Measurements from ENCODE around the gene SRC.
A peak's percentile ranks its signal among the peaks of the same experiment; 100 is the strongest.

The SRC gene

GRCh38 chr20:37305839-37306238 is 40.1 kb upstream of the SRC start:
- H3K9ac ChIP-seq (ENCODE audit: low read depth, low read length) = no peak overlapping the region
- no peak overlapping the region for H3K4me3 ChIP-seq (ENCODE audit: low read length)
- H3K4me1 ChIP-seq (ENCODE audit: control insufficient read depth, insufficient read depth, low read length) = no peaks in the 10 kb centered on the region
- H3K9me3 ChIP-seq (replicated peaks; ENCODE audit: low read length) = no peaks in the 10 kb centered on the region
- H3K4me2 ChIP-seq (ENCODE audit: low read length) = no peak overlapping the region
- H3K27me3 ChIP-seq (ENCODE audit: control insufficient read depth, insufficient read depth, low read length) = no peaks in the 10 kb centered on the region
- peaks cover 53% of the 10 kb centered on the region for H3K36me3 ChIP-seq (ENCODE audit: insufficient read depth, low read length)

DNA sequence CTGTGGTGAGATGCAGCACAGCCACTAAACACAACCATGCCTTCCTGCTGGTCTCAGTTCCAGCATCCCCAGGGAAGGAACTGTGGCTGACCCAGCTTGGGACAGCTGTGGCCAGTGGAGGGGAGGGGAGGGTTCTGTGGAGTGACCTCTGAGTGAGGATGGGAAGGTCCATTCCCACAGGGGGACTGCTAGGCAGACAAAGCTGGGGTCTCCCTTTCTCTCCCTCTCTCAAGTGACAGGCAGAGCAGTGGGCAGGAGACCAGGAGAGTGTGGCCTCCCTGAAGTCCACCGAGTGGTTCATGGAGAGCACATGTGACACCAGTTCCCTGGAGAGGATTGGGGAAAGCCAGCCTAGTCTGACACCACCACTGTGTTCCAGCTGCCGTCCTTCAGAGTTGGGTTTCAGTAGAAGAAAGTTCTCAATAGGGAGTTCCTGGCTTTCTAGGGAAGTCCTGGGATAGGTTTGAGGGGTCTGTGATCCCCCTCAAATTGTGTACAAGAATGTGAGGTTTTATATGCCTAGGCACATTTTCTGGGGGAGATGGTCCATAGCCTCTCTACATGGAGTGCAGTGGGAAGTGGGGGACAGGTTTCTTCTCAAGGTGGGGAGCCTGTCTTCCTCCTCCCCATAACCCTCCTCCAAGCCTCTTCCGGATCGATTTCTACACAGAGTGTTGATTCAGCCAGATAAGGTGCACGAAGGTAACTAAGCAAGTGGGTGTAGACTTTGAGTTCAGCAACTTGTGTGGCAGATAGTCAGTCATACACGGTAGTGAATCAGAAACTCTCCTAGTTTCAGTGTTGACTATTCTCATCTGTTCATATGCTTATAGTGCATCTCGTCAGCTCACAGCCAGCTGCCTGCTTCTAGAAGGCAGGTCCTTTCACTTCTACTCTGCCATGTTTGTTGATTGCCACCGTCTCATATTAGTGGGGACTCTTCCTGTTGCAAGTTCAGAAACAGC is 37.6 kb upstream of the SRC start:
- H3K4me2 ChIP-seq (ENCODE audit: low read length) = no peak overlapping the region
- no peaks in the 10 kb centered on the region for H3K27me3 ChIP-seq (ENCODE audit: control insufficient read depth, insufficient read depth, low read length)
- no peak overlapping the region for H3K4me3 ChIP-seq (ENCODE audit: low read length)
- H3K9me3 ChIP-seq (replicated peaks; ENCODE audit: low read length) = no peaks in the 10 kb centered on the region
- H3K9ac ChIP-seq (ENCODE audit: low read depth, low read length) = no peak overlapping the region
- H3K36me3 ChIP-seq (ENCODE audit: insufficient read depth, low read length) = peaks cover 35% of the 10 kb centered on the region
- H3K4me1 ChIP-seq (ENCODE audit: control insufficient read depth, insufficient read depth, low read length) = peaks cover 13% of the 10 kb centered on the region

- no peaks in the 10 kb centered on the region for H3K9me3 ChIP-seq (replicated peaks; ENCODE audit: low read length)
- no peaks in the 10 kb centered on the region for H3K27me3 ChIP-seq (ENCODE audit: control insufficient read depth, insufficient read depth, low read length)
- H3K36me3 ChIP-seq (ENCODE audit: insufficient read depth, low read length) = peaks cover 31% of the 10 kb centered on the region
- H3K4me1 ChIP-seq (ENCODE audit: control insufficient read depth, insufficient read depth, low read length) = peaks cover 20% of the 10 kb centered on the region
- no peak overlapping the region for H3K4me2 ChIP-seq (ENCODE audit: low read length)
- no peak overlapping the region for H3K4me3 ChIP-seq (ENCODE audit: low read length)
- H3K9ac ChIP-seq (ENCODE audit: low read depth, low read length) = no peak overlapping the region
Observed at GRCh38 chr20:37309290-37309689, 36.6 kb upstream of the SRC start.

DNA sequence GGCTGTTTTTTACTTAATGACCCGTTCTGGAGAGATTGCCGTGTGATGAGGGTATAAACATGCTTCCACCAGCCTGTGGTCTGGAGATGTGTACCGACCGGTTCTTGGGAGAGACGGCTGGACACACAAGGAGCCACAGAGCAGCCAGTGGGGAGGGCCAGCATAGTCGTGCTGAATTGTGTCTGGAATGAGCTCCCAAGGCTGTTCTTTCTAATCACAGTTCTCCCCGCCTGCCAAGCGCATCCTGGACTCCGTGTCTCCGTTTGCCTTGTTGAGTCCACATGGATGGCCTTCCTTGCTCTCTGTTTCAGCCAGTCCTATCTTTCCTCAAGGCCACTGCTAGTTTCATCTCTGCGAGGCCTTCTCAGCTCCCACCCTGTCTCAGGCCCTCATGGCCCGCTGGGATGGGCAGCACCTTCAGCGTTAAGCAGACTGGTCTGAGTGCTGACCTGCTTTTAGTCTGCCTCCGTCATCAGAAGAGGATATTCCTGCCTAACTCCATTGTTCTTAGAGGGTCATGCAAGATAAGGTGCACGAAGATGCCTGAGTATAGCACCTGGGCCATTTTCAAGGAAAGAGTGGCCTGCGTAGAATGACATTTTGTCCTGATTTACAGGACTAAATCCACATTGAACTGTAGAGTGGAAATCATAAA is 35.9 kb upstream of the SRC start:
- Histone ChIP-seq H3K27me3 (ENCODE audit: control insufficient read depth, insufficient read depth, low read length) (no peaks in the 10 kb centered on the region), H3K4me3 (ENCODE audit: low read length) (no peak overlapping the region), H3K9me3 (replicated peaks; ENCODE audit: low read length) (no peaks in the 10 kb centered on the region), H3K4me2 (ENCODE audit: low read length) (no peak overlapping the region), H3K4me1 (ENCODE audit: control insufficient read depth, insufficient read depth, low read length) (peaks cover 28% of the 10 kb centered on the region), H3K36me3 (ENCODE audit: insufficient read depth, low read length) (peaks cover 28% of the 10 kb centered on the region), H3K9ac (ENCODE audit: low read depth, low read length) (no peak overlapping the region)

- peaks cover 31% of the 10 kb centered on the region for H3K36me3 ChIP-seq (ENCODE audit: insufficient read depth, low read length)
- peaks cover 36% of the 10 kb centered on the region for H3K4me1 ChIP-seq (ENCODE audit: control insufficient read depth, insufficient read depth, low read length)
- H3K9me3 ChIP-seq (replicated peaks; ENCODE audit: low read length) = no peaks in the 10 kb centered on the region
- no peak overlapping the region for H3K4me3 ChIP-seq (ENCODE audit: low read length)
- H3K4me2 ChIP-seq (ENCODE audit: low read length) = no peak overlapping the region
- no peaks in the 10 kb centered on the region for H3K27me3 ChIP-seq (ENCODE audit: control insufficient read depth, insufficient read depth, low read length)
- H3K9ac ChIP-seq (ENCODE audit: low read depth, low read length) = no peak overlapping the region
Observed at GRCh38 chr20:37310951-37311350, 35.0 kb upstream of the SRC start.

- peak overlapping the region; percentile 25 for H3K9ac ChIP-seq (ENCODE audit: low read depth, low read length)
- peaks cover 40% of the 10 kb centered on the region for H3K36me3 ChIP-seq (ENCODE audit: insufficient read depth, low read length)
- peaks cover 36% of the 10 kb centered on the region for H3K4me1 ChIP-seq (ENCODE audit: control insufficient read depth, insufficient read depth, low read length)
Observed at GRCh38 chr20:37311710-37312355, 34.1 kb upstream of the SRC start.

DNA sequence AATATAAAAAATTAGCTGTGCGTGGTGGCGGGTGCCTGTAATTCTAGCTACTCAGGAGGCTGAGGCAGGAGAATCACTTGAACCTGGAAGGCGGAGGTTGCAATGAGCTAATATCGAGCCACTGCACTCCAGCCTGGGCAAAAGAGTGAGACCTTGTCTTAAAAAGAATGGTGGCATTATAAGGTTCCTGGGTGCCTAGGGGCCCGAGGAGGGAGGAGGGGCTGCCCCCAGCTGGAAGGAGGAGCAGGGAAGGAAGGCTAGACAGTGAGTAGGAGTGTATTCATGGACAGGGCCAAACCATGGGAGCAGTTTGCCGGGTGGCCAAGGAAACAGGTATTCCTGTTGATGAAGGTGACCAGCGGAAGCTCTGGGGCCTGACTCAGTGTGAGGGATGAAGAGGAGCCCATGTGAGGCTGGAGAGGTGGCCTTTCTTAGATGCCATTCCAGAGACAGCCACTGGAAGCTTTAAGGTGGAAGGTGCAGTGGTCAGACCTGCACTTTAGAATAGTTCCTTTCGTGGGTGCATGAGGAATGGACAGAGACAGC is 32.3 kb upstream of the SRC start:
- peaks cover 45% of the 10 kb centered on the region for H3K36me3 ChIP-seq (ENCODE audit: insufficient read depth, low read length)

More at GRCh38 chr20:37311710-37312355, 34.1 kb upstream of the SRC start:
- Histone ChIP-seq H3K4me2 (ENCODE audit: low read length) (no peak overlapping the region), H3K9me3 (replicated peaks; ENCODE audit: low read length) (no peaks in the 10 kb centered on the region), H3K4me3 (ENCODE audit: low read length) (peak overlapping the region; percentile 2), H3K27me3 (ENCODE audit: control insufficient read depth, insufficient read depth, low read length) (no peaks in the 10 kb centered on the region)

GRCh38 chr20:37314099-37314498 is 31.8 kb upstream of the SRC start:
- no peak overlapping the region for H3K4me3 ChIP-seq (ENCODE audit: low read length)
- H3K9ac ChIP-seq (ENCODE audit: low read depth, low read length) = no peak overlapping the region
- no peaks in the 10 kb centered on the region for H3K27me3 ChIP-seq (ENCODE audit: control insufficient read depth, insufficient read depth, low read length)
- H3K9me3 ChIP-seq (replicated peaks; ENCODE audit: low read length) = no peaks in the 10 kb centered on the region
- H3K4me1 ChIP-seq (ENCODE audit: control insufficient read depth, insufficient read depth, low read length) = peaks cover 36% of the 10 kb centered on the region
- no peak overlapping the region for H3K4me2 ChIP-seq (ENCODE audit: low read length)
- peaks cover 40% of the 10 kb centered on the region for H3K36me3 ChIP-seq (ENCODE audit: insufficient read depth, low read length)

More for the DNA sequence above, 32.3 kb upstream of the SRC start:
- Histone ChIP-seq H3K9me3 (replicated peaks; ENCODE audit: low read length) (no peaks in the 10 kb centered on the region), H3K9ac (ENCODE audit: low read depth, low read length) (no peak overlapping the region), H3K27me3 (ENCODE audit: control insufficient read depth, insufficient read depth, low read length) (no peaks in the 10 kb centered on the region), H3K4me2 (ENCODE audit: low read length) (no peak overlapping the region), H3K4me1 (ENCODE audit: control insufficient read depth, insufficient read depth, low read length) (peaks cover 36% of the 10 kb centered on the region), H3K4me3 (ENCODE audit: low read length) (no peak overlapping the region)

GRCh38 chr20:37314617-37315016 is 31.3 kb upstream of the SRC start:
- H3K27me3 ChIP-seq (ENCODE audit: control insufficient read depth, insufficient read depth, low read length) = no peaks in the 10 kb centered on the region
- no peak overlapping the region for H3K4me2 ChIP-seq (ENCODE audit: low read length)
- no peaks in the 10 kb centered on the region for H3K9me3 ChIP-seq (replicated peaks; ENCODE audit: low read length)
- H3K36me3 ChIP-seq (ENCODE audit: insufficient read depth, low read length) = peaks cover 40% of the 10 kb centered on the region
- H3K9ac ChIP-seq (ENCODE audit: low read depth, low read length) = peak overlapping the region; percentile 9
- no peak overlapping the region for H3K4me3 ChIP-seq (ENCODE audit: low read length)
- peaks cover 36% of the 10 kb centered on the region for H3K4me1 ChIP-seq (ENCODE audit: control insufficient read depth, insufficient read depth, low read length)

- Histone ChIP-seq H3K9ac (ENCODE audit: low read depth, low read length) (peak overlapping the region; percentile 9), H3K27me3 (ENCODE audit: control insufficient read depth, insufficient read depth, low read length) (no peaks in the 10 kb centered on the region), H3K36me3 (ENCODE audit: insufficient read depth, low read length) (peaks cover 42% of the 10 kb centered on the region), H3K4me1 (ENCODE audit: control insufficient read depth, insufficient read depth, low read length) (peaks cover 36% of the 10 kb centered on the region), H3K9me3 (replicated peaks; ENCODE audit: low read length) (no peaks in the 10 kb centered on the region), H3K4me3 (ENCODE audit: low read length) (no peak overlapping the region), H3K4me2 (ENCODE audit: low read length) (no peak overlapping the region)
Observed at GRCh38 chr20:37315021-37315451, 30.9 kb upstream of the SRC start.

GRCh38 chr20:37315452-37316110 is 30.4 kb upstream of the SRC start:
- Histone ChIP-seq H3K9me3 (replicated peaks; ENCODE audit: low read length) (no peaks in the 10 kb centered on the region), H3K4me3 (ENCODE audit: low read length) (no peak overlapping the region), H3K27me3 (ENCODE audit: control insufficient read depth, insufficient read depth, low read length) (no peaks in the 10 kb centered on the region), H3K36me3 (ENCODE audit: insufficient read depth, low read length) (peaks cover 37% of the 10 kb centered on the region), H3K9ac (ENCODE audit: low read depth, low read length) (peak overlapping the region; percentile 9), H3K4me1 (ENCODE audit: control insufficient read depth, insufficient read depth, low read length) (peaks cover 36% of the 10 kb centered on the region), H3K4me2 (ENCODE audit: low read length) (no peak overlapping the region)

Data from skeletal muscle satellite cell (primary cell).